ENCODE measurements around the gene ATP6V1G3.
"Not testable (repeated sequence)": the region's sequence is repeated elsewhere in the genome, so short reads cannot be mapped to it uniquely, and the experiment has no call there.

Gene ATP6V1G3

GRCh38 chr1:198540580-198540979, at the start of gene ATP6V1G3:
TSS of gene ATP6V1G3 (minus strand) at chr1:198540680. CDS start at chr1:198540650, 30 bp downstream.
- DNase-seq = no peak

GRCh38 chr1:198588845-198589244, 48.4 kb upstream of the ATP6V1G3 start:
- no peak for DNase-seq

GRCh38 chr1:198584163-198584562, 43.7 kb upstream of the ATP6V1G3 start:
- DNase-seq = no peak

GRCh38 chr1:198583209-198583802, 42.8 kb upstream of the ATP6V1G3 start:
- DNase-seq = not testable (repeated sequence)

- DNase-seq = no peak
Observed at GRCh38 chr1:198577444-198577843, 37.0 kb upstream of the ATP6V1G3 start.

- DNase-seq = no peak
Observed at GRCh38 chr1:198575798-198576641, 35.5 kb upstream of the ATP6V1G3 start.

GRCh38 chr1:198575292-198575691, 34.8 kb upstream of the ATP6V1G3 start:
- DNase-seq = no peak

- DNase-seq = no peak
Observed at GRCh38 chr1:198574325-198574724, 33.8 kb upstream of the ATP6V1G3 start.

GRCh38 chr1:198564716-198565115, 24.2 kb upstream of the ATP6V1G3 start:
- DNase-seq = no peak

- DNase-seq = no peak
Observed at GRCh38 chr1:198564157-198564556, 23.7 kb upstream of the ATP6V1G3 start.

- DNase-seq = no peak
Observed at GRCh38 chr1:198563583-198563982, 23.1 kb upstream of the ATP6V1G3 start.

- DNase-seq = no peak
Observed at GRCh38 chr1:198560161-198560560, 19.7 kb upstream of the ATP6V1G3 start.

GRCh38 chr1:198559362-198559761, 18.9 kb upstream of the ATP6V1G3 start:
- no peak for DNase-seq

GRCh38 chr1:198558402-198558801, 17.9 kb upstream of the ATP6V1G3 start:
- no peak for DNase-seq

GRCh38 chr1:198556971-198557370, 16.5 kb upstream of the ATP6V1G3 start:
- DNase-seq = no peak

- DNase-seq = no peak
Observed at GRCh38 chr1:198552668-198553416, 12.4 kb upstream of the ATP6V1G3 start.

GRCh38 chr1:198550941-198551524, 10.6 kb upstream of the ATP6V1G3 start:
- no peak for DNase-seq

GRCh38 chr1:198549866-198550265, 9.4 kb upstream of the ATP6V1G3 start:
- DNase-seq = no peak

- DNase-seq = no peak
Observed at GRCh38 chr1:198548890-198549289, 8.4 kb upstream of the ATP6V1G3 start.

GRCh38 chr1:198545156-198545555, 4.7 kb upstream of the ATP6V1G3 start:
- no peak for DNase-seq

GRCh38 chr1:198544265-198544664, 3.8 kb upstream of the ATP6V1G3 start:
- no peak for DNase-seq

- no peak for DNase-seq
Observed at GRCh38 chr1:198543670-198544260, 3.3 kb upstream of the ATP6V1G3 start.

GRCh38 chr1:198542632-198543031, 2.2 kb upstream of the ATP6V1G3 start:
- no peak for DNase-seq

Measured in NCI-H526 (cell line).